A673 (cell line): ENCODE data around the gene TANC1.

Experiments used
- EZH2 ChIP-seq: fragments of 200-600 bp; sonication (generic); IDR thresholded peaks from 2 replicates; pipeline ENCODE4 v1.6.1; 2017; ENCODE audit warnings: borderline replicate concordance, low read depth, mild to moderate bottlenecking, mixed read lengths, antibody characterized with exemption, low read length; ENCODE audit not compliant: poor library complexity, severe bottlenecking
- TF ChIP-seq, protein P1 (sequence below): fragments of 300-800, 200-600 bp; sonication (generic); conservative IDR thresholded peaks from 2 replicates; pipeline ENCODE4 v1.5.1; 2017; ENCODE audit warnings: low read depth, mild to moderate bottlenecking, antibody characterized with exemption, low read length, moderate library complexity, mixed read lengths

GRCh38 chr2:159091381-159091780 lies 122.9 kb downstream of the TANC1 start:
- TF ChIP-seq EZH2, result no peak
- TF ChIP-seq, protein P1, sequence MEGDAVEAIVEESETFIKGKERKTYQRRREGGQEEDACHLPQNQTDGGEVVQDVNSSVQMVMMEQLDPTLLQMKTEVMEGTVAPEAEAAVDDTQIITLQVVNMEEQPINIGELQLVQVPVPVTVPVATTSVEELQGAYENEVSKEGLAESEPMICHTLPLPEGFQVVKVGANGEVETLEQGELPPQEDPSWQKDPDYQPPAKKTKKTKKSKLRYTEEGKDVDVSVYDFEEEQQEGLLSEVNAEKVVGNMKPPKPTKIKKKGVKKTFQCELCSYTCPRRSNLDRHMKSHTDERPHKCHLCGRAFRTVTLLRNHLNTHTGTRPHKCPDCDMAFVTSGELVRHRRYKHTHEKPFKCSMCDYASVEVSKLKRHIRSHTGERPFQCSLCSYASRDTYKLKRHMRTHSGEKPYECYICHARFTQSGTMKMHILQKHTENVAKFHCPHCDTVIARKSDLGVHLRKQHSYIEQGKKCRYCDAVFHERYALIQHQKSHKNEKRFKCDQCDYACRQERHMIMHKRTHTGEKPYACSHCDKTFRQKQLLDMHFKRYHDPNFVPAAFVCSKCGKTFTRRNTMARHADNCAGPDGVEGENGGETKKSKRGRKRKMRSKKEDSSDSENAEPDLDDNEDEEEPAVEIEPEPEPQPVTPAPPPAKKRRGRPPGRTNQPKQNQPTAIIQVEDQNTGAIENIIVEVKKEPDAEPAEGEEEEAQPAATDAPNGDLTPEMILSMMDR, result no peak
